Jurkat, Clone E6-1 (cell line): ENCODE measurements around the gene GRPR.
"Not testable (repeated sequence)": the region's sequence is repeated elsewhere in the genome, so short reads cannot be mapped to it uniquely, and the experiment has no call there.

Source experiments
- DNase-seq: peaks from one replicate; pipeline ENCODE4 v3.0.0-alpha.2; 2011; ENCODE audit warnings: low read depth, low spot score
- H3K4me3 ChIP-seq: 2 replicates; pipeline ENCODE4 v1.5.1; 2011; ENCODE audit warnings: mild to moderate bottlenecking, low read length, control low read depth, moderate library complexity

GRPR gene

DNA sequence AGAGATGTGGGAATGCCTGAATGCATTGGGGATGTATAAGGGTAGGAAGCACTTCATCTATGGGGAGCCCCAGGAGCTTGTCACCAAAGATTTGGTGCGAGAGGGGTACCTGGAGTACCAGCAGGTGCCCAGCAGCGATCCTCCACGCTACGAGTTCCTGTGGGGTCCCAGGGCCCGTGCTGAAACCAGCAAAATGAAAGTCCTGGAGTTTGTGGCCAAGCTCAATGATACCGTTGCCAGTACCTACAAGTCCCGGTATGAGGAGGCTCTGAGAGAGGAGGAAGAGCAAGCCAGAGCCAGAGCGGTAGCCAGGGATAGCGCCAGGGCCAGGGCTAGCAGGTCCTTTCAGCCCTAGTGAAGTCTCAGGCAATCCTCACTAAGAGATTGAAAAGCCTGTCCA lies 47.7 kb downstream of the GRPR start:
- no peak overlapping the region for H3K4me3 ChIP-seq

GRCh38 chrX:16171944-16172343 lies 48.6 kb downstream of the GRPR start:
- no peak for DNase-seq
- no peak overlapping the region for H3K4me3 ChIP-seq

More for the DNA sequence above, 47.7 kb downstream of the GRPR start:
- DNase-seq = no peak

DNA sequence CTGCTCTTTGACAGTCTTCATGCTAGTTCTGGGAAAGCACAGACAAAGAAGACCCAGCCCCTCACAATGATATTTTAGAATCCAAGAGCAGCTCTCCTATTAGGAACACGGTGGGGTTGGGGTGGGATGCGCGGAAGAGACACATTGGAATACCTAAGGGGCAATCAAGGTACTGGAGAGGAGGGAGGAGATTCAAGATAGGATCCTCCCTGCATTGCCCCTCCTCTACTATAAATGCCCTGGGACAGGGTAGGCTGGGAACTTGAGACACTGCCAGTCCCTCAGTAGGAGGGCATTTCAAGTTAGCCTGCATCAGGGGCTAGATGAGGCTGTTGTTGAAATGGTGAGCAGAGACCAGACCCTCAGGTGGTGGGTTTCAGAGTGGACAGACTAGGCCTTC lies 49.0 kb downstream of the GRPR start:
- no peak for DNase-seq
- H3K4me3 ChIP-seq = no peak overlapping the region

GRCh38 chrX:16175329-16176061 lies 52.1 kb downstream of the GRPR start:
- no peak overlapping the region for H3K4me3 ChIP-seq
- DNase-seq = no peak

- no peak for DNase-seq
- no peak overlapping the region for H3K4me3 ChIP-seq
These were observed 53.9 kb downstream of the GRPR start for GRCh38 chrX:16177260-16177659.

GRCh38 chrX:16183843-16184242 lies 60.5 kb downstream of the GRPR start:
- not testable (repeated sequence) for DNase-seq, H3K4me3 ChIP-seq

- DNase-seq = no peak
- H3K4me3 ChIP-seq = no peak overlapping the region
These were observed 62.4 kb downstream of the GRPR start for GRCh38 chrX:16185725-16186136.

DNA sequence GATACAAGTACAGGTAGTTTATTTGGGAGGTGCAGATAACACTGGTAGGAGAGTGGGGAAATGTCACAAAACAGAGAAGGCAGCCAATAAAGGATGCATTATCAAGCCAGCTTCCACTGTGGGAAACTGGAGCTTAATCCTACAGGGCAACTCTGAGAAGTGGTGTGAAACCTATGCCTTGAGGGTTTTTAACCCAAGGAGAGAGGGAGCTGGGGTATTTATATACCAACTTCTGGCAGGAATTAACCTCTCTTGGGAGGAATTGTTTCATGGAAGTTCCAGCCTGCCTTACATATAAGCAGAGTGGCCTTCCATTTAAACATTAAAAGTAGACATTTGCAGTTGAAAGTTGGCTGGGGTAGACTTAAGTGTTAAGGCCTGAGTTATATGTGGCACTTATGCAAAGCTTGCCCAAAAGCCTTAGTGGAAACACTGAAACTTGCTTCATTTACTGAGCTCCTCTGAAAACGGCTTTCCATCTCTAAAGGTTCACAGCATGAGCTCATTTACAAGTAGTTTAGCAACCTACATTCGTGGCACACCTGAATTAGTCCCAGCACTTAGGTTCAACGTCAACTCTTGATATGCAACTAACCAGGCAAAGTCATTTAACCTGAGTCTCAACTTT lies 63.1 kb downstream of the GRPR start:
- no peak for DNase-seq
- no peak overlapping the region for H3K4me3 ChIP-seq

DNA sequence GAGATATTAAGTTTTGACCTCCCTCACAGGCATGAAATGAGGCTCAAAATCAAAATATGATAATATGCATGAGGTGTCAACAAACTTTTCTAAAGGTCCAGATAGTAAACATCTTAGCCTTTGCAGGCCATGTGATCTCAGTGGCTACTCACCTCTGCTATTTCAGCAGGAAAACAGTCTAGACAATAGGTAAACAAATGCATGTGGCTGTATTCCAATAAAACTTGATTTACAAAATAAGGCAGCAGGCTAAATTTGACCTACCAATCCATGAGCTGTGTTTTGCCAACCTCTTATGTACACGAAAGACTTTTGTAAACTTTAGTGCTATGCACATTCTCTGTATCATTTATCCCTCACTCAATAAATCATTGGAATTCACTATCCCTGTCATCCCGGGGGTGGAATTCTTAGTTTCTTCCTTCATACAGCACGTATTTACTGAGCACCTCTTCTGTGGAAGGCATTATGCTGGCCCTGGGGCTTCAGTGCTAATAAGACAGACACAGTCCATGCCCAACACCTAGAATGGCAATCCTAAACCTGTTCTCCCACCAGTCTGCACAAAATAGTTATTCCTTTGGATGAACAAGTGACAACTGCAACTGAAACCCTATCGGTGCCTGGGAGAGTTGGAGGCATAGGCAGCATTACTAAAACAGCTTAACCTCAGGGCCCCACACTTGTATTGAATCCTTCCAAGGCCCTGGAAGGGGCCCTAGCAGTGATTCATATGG lies 63.8 kb downstream of the GRPR start:
- DNase-seq = no peak
- no peak overlapping the region for H3K4me3 ChIP-seq

DNA sequence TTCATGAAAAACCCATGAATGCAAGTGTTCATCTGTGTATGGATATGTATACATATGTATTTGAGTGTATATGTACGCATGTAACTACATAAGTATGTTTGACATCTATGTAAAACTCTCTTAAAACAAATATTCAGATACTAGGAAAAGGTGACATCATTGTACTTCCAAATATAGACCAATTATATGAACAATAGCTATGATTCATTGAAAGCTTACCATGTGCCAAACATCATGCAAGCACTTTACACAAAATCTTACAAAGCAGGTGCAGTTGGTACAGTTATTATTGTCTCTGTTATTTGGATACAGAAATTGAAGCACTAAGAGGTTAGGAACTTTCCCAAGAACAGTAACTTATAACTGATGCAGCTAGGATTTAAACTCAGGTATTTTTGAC lies 65.3 kb downstream of the GRPR start:
- DNase-seq = no peak
- no peak overlapping the region for H3K4me3 ChIP-seq

DNA sequence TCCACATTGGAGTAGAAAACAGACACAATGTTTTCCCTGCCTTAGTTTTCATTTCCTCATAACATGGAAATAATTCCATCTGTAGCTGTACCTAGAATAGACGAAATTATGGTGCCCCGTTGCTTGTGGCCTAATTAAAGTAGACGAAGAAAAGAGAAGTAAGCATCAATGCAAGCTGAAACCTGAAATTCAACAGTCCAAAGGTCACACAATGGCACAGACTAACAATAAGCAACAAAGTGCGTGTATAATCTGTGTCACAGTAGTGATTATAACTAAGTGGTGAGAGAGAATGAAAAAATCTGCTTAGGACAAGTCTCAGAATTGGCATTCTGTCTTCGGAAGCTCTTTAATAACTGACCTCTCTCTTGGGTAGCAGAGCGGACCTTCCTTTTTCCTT lies 68.2 kb downstream of the GRPR start:
- H3K4me3 ChIP-seq = no peak overlapping the region
- no peak for DNase-seq

GRCh38 chrX:16196829-16197228 lies 73.5 kb downstream of the GRPR start:
- H3K4me3 ChIP-seq = no peak overlapping the region
- no peak for DNase-seq

- no peak for DNase-seq
- H3K4me3 ChIP-seq = no peak overlapping the region
These were observed 76.0 kb downstream of the GRPR start for GRCh38 chrX:16199343-16199742.

DNA sequence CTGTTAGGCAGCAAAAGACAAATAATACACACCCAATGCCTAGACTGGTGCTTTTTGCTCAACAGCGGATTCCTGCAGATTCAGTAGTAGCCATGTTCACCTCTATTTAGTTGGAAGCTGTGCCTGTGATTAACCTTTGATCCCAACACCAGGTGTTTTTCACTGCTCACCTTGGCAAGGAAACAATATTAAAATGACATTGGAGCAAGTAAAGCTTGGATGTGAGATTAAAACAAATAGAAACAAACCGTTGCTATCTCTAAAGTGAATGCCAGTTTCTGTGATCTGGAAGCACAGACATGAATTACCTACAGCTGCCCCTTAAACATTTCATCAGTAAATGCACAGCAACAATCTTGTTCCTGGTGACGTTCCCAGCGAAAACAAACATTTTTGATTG lies 79.6 kb downstream of the GRPR start:
- no peak for DNase-seq
- H3K4me3 ChIP-seq = no peak overlapping the region
